NOMO-1 (cell line): ENCODE data around the gene NAA11.
"Not testable (repeated sequence)": the region's sequence is repeated elsewhere in the genome, so short reads cannot be mapped to it uniquely, and the experiment has no call there.

ENCODE experiments used
- DNase-seq, 2 experiments: peaks; one replicate each; lab custom pipeline; 2025; ENCODE audit not compliant: unreplicated experiment in 2 of 2; lab: John Stamatoyannopoulos, UW

Gene NAA11

GRCh38 chr4:79311279-79311678 is 14.6 kb downstream of the NAA11 start:
- no peak for DNase-seq

- no peak for DNase-seq
These were observed 16.9 kb downstream of the NAA11 start for GRCh38 chr4:79308971-79309370.

GRCh38 chr4:79308137-79308536 is 17.7 kb downstream of the NAA11 start:
- no peak for DNase-seq

DNA sequence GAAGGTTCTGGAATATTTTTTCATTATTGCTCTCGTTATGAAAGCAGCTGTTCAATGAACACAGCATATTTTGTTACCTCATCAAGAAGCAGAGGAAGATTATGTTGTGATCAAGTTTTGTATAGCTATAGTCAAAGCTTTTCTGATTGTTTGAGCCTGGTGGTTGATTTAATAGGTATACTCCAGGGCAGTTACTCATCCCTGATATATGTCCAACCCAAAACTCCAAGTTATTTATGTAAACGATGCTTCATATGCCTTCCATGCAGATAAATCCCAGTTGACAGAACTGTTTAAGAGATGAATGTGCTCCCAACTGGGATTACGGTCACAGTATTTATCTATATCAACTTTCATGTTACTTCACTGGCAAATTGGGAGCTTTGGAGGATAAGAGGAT is 19.1 kb downstream of the NAA11 start:
- no peak for DNase-seq

GRCh38 chr4:79300280-79300679 is 25.6 kb downstream of the NAA11 start:
- no peak for DNase-seq

GRCh38 chr4:79298484-79298883 is 27.4 kb downstream of the NAA11 start:
- no peak for DNase-seq

GRCh38 chr4:79298027-79298426 is 27.8 kb downstream of the NAA11 start:
- no peak for DNase-seq

DNA sequence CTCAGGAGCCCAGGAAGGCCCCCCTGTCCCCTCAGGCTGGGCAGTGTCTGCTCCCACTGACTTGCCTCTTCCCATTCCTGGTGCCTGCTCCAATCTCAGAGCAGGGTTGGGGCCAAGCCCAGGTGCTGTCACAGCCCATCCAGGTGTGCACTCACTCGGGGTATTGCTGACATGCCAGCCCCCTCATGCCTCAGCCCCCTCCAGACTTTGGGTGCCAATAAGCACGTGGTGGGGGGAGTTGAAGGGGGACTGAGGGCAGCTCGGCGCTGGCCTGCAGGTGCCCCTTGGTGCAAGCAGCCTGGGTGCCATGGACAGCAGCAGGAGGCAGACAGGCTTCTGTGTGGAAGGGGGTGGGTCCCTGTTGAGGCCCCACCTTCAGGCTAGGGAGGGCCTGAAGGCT is 28.4 kb downstream of the NAA11 start:
- no peak for DNase-seq

DNA sequence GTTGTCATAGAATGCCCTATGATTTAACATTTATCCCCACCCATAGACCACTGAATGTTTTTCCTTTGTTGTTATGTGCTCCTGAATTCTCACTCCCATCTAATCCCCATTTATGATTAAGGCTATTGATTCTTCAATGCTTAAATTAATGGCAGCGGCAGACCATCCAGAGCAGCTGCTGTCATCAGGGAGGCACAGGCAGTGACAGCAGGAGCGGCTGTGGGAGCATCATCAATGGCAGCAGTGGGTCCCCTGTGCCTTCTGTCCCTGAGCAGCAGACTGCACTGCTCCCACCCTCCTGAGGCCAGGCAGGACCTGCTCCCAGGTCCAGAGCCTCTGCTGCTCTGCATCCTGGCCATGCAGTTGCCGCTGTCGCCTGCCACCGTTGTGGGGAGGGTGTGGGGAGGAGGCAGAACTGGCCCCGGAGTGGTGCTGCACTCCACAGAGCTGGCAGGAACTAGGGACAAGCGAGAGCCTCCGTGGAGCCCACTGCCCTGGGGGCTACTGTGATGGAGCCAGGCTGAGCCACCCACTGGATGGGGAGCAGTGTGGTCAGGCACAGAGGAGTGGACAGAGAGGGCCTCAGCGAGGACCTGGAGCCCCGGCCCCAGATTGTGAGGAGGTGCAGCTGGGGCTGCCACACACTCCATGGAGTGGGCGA is 29.0 kb downstream of the NAA11 start:
- no peak for DNase-seq

GRCh38 chr4:79295086-79295485 is 30.8 kb downstream of the NAA11 start:
- DNase-seq, result no peak

- peak in 1 of 2 experiments; percentile 5 for DNase-seq
These were observed 31.8 kb downstream of the NAA11 start for GRCh38 chr4:79294064-79294463.

GRCh38 chr4:79292008-79292407 is 33.9 kb downstream of the NAA11 start:
- DNase-seq, result no peak

GRCh38 chr4:79290376-79290775 is 35.5 kb downstream of the NAA11 start:
- no peak for DNase-seq

DNA sequence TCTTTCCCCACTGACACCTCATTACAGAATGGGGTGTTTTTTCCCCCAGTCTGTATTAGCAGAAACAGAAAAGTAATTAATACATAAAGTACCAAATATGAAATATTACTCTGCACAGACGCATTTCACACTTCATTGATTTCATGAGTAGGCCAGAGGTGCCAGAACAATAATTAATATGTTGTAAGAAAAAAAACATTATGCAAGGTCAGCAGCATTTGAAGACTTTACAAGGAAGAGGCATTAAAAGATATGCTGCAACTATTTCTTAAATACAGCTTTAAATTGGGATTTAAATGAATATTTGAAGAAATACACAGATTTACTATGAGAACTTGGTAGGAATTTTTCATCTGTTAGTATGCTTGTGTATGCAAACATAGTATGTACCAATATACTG is 37.7 kb downstream of the NAA11 start:
- DNase-seq, result no peak

GRCh38 chr4:79287718-79288117 is 38.1 kb downstream of the NAA11 start:
- DNase-seq, result no peak

DNA sequence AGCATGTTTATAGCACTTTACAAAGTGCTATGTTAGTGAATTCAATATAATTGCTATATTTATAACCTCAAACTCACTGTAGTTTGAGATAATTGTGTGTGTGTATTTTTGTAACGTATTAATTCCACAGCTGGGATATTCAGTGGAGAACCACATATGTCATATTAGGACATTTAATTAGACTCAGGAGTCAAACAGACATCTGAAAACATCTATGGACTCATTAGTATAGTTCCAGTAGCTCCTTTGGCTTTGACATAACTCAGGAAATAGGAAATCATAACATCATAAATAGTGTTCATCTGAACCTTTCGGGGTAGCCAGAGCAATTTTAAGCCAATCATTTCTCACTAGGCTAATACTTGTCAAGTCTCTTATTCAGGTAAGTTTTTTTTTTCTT is 38.8 kb downstream of the NAA11 start:
- DNase-seq, result no peak

DNA sequence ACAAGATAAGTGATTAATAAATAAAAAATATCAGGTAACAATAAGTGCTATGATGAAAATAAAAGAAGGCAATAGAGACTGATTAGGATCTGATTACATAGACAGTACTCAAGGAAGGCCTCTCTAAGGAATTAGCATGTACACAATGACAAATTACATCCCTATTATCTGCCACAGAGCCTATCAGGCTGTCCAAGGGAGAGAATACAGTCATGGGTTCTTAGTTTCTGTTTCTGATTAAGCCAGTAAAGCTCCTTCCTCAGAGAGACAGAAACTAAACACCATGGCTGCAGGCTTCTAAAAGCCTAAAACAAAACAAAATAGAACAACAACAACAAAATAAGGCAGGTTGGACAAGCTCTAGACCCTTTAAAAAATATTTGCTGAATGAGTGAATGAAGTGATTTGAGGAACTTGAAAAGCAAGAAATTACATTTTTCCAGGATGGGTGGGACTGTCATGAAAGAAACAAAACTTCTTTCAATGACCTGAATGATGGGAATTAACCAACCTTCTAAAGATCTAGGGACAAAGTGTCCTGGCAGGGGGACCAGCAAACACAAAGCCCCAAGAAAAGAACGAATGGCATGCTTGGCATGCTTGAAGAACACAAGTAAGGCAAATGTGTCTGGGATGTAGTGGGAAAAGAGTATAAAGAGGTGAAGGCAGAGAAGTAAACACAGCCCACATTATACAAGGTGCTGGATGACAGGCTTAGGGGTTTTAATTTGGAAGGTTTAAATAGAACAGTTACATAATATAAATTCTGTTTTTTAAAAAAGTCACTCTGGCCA is 44.1 kb downstream of the NAA11 start:
- DNase-seq, result no peak

DNA sequence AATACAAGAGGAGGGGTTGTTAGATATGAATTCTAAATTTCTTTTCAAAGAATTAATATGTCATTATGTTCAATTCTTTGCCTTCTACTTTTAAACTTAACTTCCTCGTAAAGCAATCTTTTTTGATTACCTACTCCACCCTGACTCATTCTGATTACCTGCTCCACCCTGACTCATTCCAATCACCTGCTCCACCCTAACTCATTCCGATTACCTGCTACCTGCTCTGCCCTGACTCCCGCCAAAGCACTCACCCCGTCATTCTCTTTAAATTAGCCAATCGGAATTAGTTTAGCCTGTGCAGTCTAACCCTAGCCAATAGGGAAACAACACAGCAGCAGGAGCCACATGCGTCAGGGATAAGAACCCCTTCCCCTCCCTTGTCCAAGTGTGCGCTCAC is 48.4 kb downstream of the NAA11 start:
- DNase-seq, result not testable (repeated sequence)

DNA sequence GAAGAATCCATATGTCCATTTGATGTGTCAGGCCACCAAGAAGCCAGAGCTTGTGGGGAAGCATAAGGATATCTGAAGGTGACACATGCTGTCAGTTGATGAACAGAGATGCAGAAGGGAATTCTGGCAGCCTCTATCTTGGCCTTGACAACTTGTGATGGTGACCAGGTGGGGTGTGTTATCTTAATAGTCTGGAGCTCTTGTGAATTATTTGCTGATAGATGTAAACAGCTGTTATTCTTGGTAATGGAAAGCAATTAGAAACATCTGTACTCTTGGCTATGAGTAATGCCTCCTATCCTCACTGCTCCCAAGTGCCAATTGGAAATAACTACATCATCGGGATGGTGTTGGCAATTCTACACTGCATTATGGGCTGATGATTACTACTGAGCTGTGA is 51.9 kb downstream of the NAA11 start:
- no peak for DNase-seq

DNA sequence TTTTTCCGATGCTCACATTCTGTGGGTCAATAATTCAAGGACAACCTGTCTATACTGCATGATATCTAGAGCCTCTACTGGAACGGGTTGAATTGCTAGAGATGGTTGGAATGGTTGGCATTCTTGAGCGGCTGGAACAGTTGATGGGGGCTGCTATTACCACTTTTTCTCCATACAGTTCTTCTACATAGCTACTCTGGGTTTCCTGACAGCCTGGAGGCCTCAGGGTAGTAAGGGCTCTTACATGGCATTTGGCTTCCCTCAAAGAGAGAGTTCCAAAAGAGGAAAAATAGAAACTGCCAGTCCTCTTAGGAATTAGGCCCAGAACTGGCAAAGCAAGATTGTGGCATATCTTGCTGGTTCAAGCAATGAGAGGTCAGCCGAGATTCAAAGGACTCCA is 53.1 kb downstream of the NAA11 start:
- no peak for DNase-seq

DNA sequence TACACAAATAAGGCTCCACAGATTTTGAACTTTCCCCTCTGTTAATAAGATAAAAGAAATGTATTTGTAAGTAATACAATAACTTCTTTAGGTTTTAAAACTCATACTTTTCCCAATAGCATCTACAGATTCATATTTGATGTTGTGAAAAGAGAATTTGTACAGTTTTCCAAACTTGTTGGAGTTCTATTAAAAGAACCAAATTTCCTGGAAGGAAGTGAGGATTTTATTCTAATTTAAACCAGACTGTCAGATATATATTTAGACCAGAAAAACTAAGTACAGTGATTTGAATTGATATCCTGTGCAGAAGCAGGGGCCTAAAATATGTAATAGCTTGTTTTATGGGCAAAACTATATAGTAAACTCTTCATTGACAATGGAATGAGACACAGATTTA is 53.7 kb downstream of the NAA11 start:
- DNase-seq, result no peak

GRCh38 chr4:79267671-79268070 is 58.2 kb downstream of the NAA11 start:
- no peak for DNase-seq
